OCI-LY7 (cell line): ENCODE measurements around the gene FANCC.

ENCODE experiments used
- EZH2phosphoT487 ChIP-seq: fragments of 200-600 bp; sonication (generic); IDR thresholded peaks from 2 replicates; pipeline ENCODE4 v1.6.1; 2018; ENCODE audit warnings: low read depth, borderline replicate concordance, mild to moderate bottlenecking, mixed run types, antibody characterized with exemption, low read length, moderate library complexity, mixed read lengths
- TF ChIP-seq, protein P1 (sequence below): fragments of 200-600 bp; sonication (generic); conservative IDR thresholded peaks from 2 replicates; pipeline ENCODE4 v1.5.1; 2014; ENCODE audit warnings: mild to moderate bottlenecking, antibody characterized with exemption, low read length, moderate library complexity, mixed read lengths

DNA sequence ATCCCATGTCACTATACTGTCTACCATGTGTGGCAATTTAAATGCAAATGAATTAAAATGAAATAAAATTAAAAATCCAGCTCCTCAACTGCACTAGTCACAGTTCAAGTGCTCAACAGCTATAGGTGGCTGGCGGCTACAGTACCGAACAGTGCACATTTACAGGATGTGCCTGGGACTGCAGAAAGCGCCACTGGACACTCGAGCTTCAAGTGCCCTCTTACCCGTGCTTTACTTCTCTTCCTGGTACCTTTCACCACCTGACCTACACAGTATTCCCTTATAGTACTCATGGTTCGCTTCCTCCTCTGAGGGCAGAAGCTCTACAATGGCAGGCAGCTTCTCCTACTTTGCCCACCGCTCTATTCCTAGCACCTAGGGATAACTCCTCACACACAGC, 166.6 kb downstream of the FANCC start:
- TF ChIP-seq, protein P1, sequence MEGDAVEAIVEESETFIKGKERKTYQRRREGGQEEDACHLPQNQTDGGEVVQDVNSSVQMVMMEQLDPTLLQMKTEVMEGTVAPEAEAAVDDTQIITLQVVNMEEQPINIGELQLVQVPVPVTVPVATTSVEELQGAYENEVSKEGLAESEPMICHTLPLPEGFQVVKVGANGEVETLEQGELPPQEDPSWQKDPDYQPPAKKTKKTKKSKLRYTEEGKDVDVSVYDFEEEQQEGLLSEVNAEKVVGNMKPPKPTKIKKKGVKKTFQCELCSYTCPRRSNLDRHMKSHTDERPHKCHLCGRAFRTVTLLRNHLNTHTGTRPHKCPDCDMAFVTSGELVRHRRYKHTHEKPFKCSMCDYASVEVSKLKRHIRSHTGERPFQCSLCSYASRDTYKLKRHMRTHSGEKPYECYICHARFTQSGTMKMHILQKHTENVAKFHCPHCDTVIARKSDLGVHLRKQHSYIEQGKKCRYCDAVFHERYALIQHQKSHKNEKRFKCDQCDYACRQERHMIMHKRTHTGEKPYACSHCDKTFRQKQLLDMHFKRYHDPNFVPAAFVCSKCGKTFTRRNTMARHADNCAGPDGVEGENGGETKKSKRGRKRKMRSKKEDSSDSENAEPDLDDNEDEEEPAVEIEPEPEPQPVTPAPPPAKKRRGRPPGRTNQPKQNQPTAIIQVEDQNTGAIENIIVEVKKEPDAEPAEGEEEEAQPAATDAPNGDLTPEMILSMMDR = no peak
- TF ChIP-seq EZH2phosphoT487 = no peak
